ENCODE measurements around the gene SEC31B.

SEC31B gene

GRCh38 chr10:100489396-100489795 is 30.3 kb downstream of the SEC31B start:
- no peaks in the 10 kb centered on the region for H3K79me2 ChIP-seq (ENCODE audit: insufficient read depth, low read length)
- H3K36me3 ChIP-seq (ENCODE audit: insufficient read depth, low read length), result 0 out of 2 replicates have a peak, but pooled peaks cover 3% of the 10 kb centered on the region
- no peaks in the 10 kb centered on the region for H3K9me2 ChIP-seq (ENCODE audit: low read depth, low read length)
- no peak for TF ChIP-seq EZH2 (IDR thresholded peaks at IDR 0.05; ENCODE audit: borderline replicate concordance, low read length)
- no peak for TF ChIP-seq CTCF (IDR thresholded peaks at IDR 0.05; ENCODE audit: low read length)
- H3K4me1 ChIP-seq (ENCODE audit: insufficient read depth, low read length, severe bottlenecking), result no peaks in the 10 kb centered on the region
- no peak overlapping the region for H3K4me3 ChIP-seq (ENCODE audit: low read depth, low read length, poor library complexity, severe bottlenecking)
- no peak overlapping the region for H3K4me2 ChIP-seq (ENCODE audit: low read length)
- no peaks in the 10 kb centered on the region for H4K20me1 ChIP-seq (ENCODE audit: insufficient read depth, low read length)
- H2AFZ ChIP-seq (ENCODE audit: low read length), result no peak overlapping the region
- H3K9ac ChIP-seq (ENCODE audit: low read length), result no peak overlapping the region
- H3F3A ChIP-seq (ENCODE audit: insufficient read depth, low read length), result no peaks in the 10 kb centered on the region
- H3K27ac ChIP-seq (ENCODE audit: low read depth, low read length, poor library complexity, severe bottlenecking), result no peak overlapping the region
- H3K9me3 ChIP-seq (ENCODE audit: low read length), result no peaks in the 10 kb centered on the region
- no peaks in the 10 kb centered on the region for H3K27me3 ChIP-seq (ENCODE audit: insufficient read depth, low read length)

GRCh38 chr10:100487529-100487928 is 32.1 kb downstream of the SEC31B start:
- TF ChIP-seq EZH2 (IDR thresholded peaks at IDR 0.05; ENCODE audit: borderline replicate concordance, low read length) (no peak), CTCF (IDR thresholded peaks at IDR 0.05; ENCODE audit: low read length) (no peak)
- H3K36me3 ChIP-seq (ENCODE audit: insufficient read depth, low read length), result 0 out of 2 replicates have a peak, but pooled peaks cover 3% of the 10 kb centered on the region

GRCh38 chr10:100485801-100486495 is 33.7 kb downstream of the SEC31B start:
- Histone ChIP-seq H4K20me1 (ENCODE audit: insufficient read depth, low read length) (no peaks in the 10 kb centered on the region), H3K27me3 (ENCODE audit: insufficient read depth, low read length) (no peaks in the 10 kb centered on the region), H3K36me3 (ENCODE audit: insufficient read depth, low read length) (no peaks in the 10 kb centered on the region), H3K4me1 (ENCODE audit: insufficient read depth, low read length, severe bottlenecking) (peaks cover 14% of the 10 kb centered on the region), H3K4me3 (ENCODE audit: low read depth, low read length, poor library complexity, severe bottlenecking) (no peak overlapping the region), H3K79me2 (ENCODE audit: insufficient read depth, low read length) (no peaks in the 10 kb centered on the region), H3F3A (ENCODE audit: insufficient read depth, low read length) (no peaks in the 10 kb centered on the region), H3K4me2 (ENCODE audit: low read length) (no peak overlapping the region), H2AFZ (ENCODE audit: low read length) (no peak overlapping the region), H3K9ac (ENCODE audit: low read length) (no peak overlapping the region), H3K27ac (ENCODE audit: low read depth, low read length, poor library complexity, severe bottlenecking) (no peak overlapping the region), H3K9me3 (ENCODE audit: low read length) (no peaks in the 10 kb centered on the region), H3K9me2 (ENCODE audit: low read depth, low read length) (no peaks in the 10 kb centered on the region)
- TF ChIP-seq EZH2 (IDR thresholded peaks at IDR 0.05; ENCODE audit: borderline replicate concordance, low read length) (no peak), CTCF (IDR thresholded peaks at IDR 0.05; ENCODE audit: low read length) (no peak)

More at GRCh38 chr10:100487529-100487928, 32.1 kb downstream of the SEC31B start:
- no peaks in the 10 kb centered on the region for H3K9me3 ChIP-seq (ENCODE audit: low read length)
- H3K4me3 ChIP-seq (ENCODE audit: low read depth, low read length, poor library complexity, severe bottlenecking), result no peak overlapping the region
- no peaks in the 10 kb centered on the region for H3K9me2 ChIP-seq (ENCODE audit: low read depth, low read length)
- H3K9ac ChIP-seq (ENCODE audit: low read length), result no peak overlapping the region
- no peaks in the 10 kb centered on the region for H3K79me2 ChIP-seq (ENCODE audit: insufficient read depth, low read length)
- peaks cover 3% of the 10 kb centered on the region for H3K4me1 ChIP-seq (ENCODE audit: insufficient read depth, low read length, severe bottlenecking)
- H3K27me3 ChIP-seq (ENCODE audit: insufficient read depth, low read length), result no peaks in the 10 kb centered on the region
- no peak overlapping the region for H3K4me2 ChIP-seq (ENCODE audit: low read length)
- H3K27ac ChIP-seq (ENCODE audit: low read depth, low read length, poor library complexity, severe bottlenecking), result no peak overlapping the region
- no peaks in the 10 kb centered on the region for H3F3A ChIP-seq (ENCODE audit: insufficient read depth, low read length)
- H2AFZ ChIP-seq (ENCODE audit: low read length), result no peak overlapping the region
- H4K20me1 ChIP-seq (ENCODE audit: insufficient read depth, low read length), result no peaks in the 10 kb centered on the region

All from OCI-LY1 (cell line).